HepG2 (cell line): ENCODE data around the gene PNKD. TPM values are rescaled to one million over a fixed set of nuclear protein-coding genes. Genes with fewer than 3 reads are reported as not detected.

Experiments used
- MXD4 ChIP-seq: IDR thresholded peaks from 2 replicates; pipeline ENCODE4 v1.6.1; 2016; ENCODE audit warnings: mild to moderate bottlenecking, missing biosample characterization, missing genetic modification reagents
- NFATC3 ChIP-seq: sonication (generic); formaldehyde crosslinking; IDR thresholded peaks from 2 replicates; pipeline ENCODE4 v1.5.1; 2020; ENCODE audit warnings: mild to moderate bottlenecking, missing genetic modification reagents
- TBX2 ChIP-seq: sonication (generic); formaldehyde crosslinking; IDR thresholded peaks from 2 replicates; pipeline ENCODE4 v1.5.0; 2020; ENCODE audit warnings: missing genetic modification reagents, mild to moderate bottlenecking, borderline replicate concordance
- ZNF766 ChIP-seq: sonication (generic); formaldehyde crosslinking; IDR thresholded peaks from 2 replicates; pipeline ENCODE4 v1.5.0; 2020; ENCODE audit warnings: missing genetic modification reagents, borderline replicate concordance
- ZZZ3 ChIP-seq: sonication (generic); formaldehyde crosslinking; IDR thresholded peaks from 2 replicates; pipeline ENCODE4 v1.4.0; 2020; ENCODE audit warnings: missing genetic modification reagents, mild to moderate bottlenecking, borderline replicate concordance
- polyA plus RNA-seq, 8 experiments: library from polyadenylated mRNA; depleted of rRNA in 3 of 8; stranded (reverse) in 7 of 8; unstranded in 1 of 8; fragments of >200 nt; fragmentation: Illumina TruSeq in 4 of 8; extraction: Trizol in 4 of 8; gene quantifications; 2 replicates each; pipeline versions ENCODE4 v1.2.1 to v1.2.3, GENCODE V29; 2011 to 2016; ENCODE audit warnings: low read depth in 4 of 8, missing spikeins in 1 of 8, mixed read lengths in 1 of 8; ENCODE audit not compliant: insufficient read depth in 1 of 8
- total RNA-seq, 5 experiments: library from RNA; depleted of rRNA; stranded (reverse); fragments of >200 nt; fragmentation: Illumina TruSeq; extraction: Trizol; gene quantifications; 2 replicates each; pipeline ENCODE4 v1.2.3, GENCODE V29; 2016; ENCODE audit warnings: low read depth in 1 of 5
- TF ChIP-seq, protein P1 (sequence below): sonication (generic); formaldehyde crosslinking; IDR thresholded peaks from 2 replicates; pipeline ENCODE4 v1.4.0; 2020; ENCODE audit warnings: missing genetic modification reagents, borderline replicate concordance
- TF ChIP-seq, protein P2 (sequence below): sonication (generic); formaldehyde crosslinking; IDR thresholded peaks from one replicate; pipeline ENCODE4 v1.5.1; 2020; ENCODE audit warnings: mild to moderate bottlenecking, missing genetic modification reagents; ENCODE audit errors: not compliant biosample characterization
- TF ChIP-seq, protein P3 (sequence below): sonication (generic); formaldehyde crosslinking; IDR thresholded peaks from 2 replicates; pipeline ENCODE4 v1.5.1; 2020; ENCODE audit warnings: missing genetic modification reagents, mild to moderate bottlenecking, borderline replicate concordance
- TF ChIP-seq, protein P4 (sequence below): sonication (generic); formaldehyde crosslinking; IDR thresholded peaks from 2 replicates; pipeline ENCODE4 v1.5.1; 2020; ENCODE audit warnings: missing genetic modification reagents, mild to moderate bottlenecking, borderline replicate concordance

PNKD gene
- total and polyA plus RNA-seq, 2 of the 13 experiments (the other 11 are each of a cell fraction or from before 2014, with no cell fraction given) = 55.9 to 80.4 TPM

DNA sequence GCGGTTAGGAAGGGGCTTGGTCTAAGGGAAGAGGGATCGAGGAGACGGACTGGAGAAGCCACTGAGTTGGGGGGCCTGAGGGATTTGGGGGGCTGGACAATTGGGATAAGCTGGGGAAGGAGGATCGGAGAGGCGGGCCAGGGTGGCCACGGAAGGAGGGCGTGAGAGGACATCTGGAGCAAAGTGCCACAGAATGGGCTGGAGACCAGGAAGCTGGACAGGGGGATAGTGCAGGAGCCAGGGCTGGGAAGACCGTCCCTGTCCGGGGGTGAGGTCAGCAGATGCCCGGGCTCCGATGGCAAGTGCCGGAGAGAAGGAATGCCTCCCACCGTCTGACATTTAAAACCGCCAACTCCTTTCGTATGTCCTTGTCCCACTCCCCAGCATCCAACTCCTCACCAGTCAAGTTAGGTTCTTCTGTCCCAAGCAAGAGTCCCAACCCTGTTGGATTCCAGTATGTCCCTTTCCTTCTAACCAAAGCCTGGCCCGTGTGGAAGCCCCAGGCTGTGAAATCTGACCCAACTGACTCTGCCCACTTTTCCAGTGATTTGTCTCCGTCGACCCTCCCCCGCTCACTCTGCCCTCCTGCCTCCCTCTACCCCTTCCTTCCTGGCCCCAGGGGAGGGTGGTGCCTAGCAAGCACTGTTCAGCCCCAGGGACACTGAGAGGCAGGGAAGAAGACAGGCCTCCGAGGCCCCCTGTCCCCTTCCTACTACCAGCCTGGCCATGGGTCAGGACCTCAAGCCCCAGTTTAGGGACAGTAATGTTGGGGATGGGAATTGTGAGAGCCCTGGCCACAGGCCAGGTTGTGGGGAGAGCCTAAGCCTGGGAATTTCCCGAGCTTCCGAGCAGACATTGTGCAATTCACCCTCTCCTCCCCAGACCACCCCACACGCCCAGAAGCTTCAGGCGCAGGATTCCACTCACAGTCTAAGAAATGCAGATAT is 53.5 kb downstream of the PNKD start (continued):
- TF ChIP-seq, protein P1, sequence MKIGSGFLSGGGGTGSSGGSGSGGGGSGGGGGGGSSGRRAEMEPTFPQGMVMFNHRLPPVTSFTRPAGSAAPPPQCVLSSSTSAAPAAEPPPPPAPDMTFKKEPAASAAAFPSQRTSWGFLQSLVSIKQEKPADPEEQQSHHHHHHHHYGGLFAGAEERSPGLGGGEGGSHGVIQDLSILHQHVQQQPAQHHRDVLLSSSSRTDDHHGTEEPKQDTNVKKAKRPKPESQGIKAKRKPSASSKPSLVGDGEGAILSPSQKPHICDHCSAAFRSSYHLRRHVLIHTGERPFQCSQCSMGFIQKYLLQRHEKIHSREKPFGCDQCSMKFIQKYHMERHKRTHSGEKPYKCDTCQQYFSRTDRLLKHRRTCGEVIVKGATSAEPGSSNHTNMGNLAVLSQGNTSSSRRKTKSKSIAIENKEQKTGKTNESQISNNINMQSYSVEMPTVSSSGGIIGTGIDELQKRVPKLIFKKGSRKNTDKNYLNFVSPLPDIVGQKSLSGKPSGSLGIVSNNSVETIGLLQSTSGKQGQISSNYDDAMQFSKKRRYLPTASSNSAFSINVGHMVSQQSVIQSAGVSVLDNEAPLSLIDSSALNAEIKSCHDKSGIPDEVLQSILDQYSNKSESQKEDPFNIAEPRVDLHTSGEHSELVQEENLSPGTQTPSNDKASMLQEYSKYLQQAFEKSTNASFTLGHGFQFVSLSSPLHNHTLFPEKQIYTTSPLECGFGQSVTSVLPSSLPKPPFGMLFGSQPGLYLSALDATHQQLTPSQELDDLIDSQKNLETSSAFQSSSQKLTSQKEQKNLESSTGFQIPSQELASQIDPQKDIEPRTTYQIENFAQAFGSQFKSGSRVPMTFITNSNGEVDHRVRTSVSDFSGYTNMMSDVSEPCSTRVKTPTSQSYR = peak; percentile 73
- TF ChIP-seq NFATC3 (CRISPR knock-in tag) = no peak
- TF ChIP-seq, protein P2, sequence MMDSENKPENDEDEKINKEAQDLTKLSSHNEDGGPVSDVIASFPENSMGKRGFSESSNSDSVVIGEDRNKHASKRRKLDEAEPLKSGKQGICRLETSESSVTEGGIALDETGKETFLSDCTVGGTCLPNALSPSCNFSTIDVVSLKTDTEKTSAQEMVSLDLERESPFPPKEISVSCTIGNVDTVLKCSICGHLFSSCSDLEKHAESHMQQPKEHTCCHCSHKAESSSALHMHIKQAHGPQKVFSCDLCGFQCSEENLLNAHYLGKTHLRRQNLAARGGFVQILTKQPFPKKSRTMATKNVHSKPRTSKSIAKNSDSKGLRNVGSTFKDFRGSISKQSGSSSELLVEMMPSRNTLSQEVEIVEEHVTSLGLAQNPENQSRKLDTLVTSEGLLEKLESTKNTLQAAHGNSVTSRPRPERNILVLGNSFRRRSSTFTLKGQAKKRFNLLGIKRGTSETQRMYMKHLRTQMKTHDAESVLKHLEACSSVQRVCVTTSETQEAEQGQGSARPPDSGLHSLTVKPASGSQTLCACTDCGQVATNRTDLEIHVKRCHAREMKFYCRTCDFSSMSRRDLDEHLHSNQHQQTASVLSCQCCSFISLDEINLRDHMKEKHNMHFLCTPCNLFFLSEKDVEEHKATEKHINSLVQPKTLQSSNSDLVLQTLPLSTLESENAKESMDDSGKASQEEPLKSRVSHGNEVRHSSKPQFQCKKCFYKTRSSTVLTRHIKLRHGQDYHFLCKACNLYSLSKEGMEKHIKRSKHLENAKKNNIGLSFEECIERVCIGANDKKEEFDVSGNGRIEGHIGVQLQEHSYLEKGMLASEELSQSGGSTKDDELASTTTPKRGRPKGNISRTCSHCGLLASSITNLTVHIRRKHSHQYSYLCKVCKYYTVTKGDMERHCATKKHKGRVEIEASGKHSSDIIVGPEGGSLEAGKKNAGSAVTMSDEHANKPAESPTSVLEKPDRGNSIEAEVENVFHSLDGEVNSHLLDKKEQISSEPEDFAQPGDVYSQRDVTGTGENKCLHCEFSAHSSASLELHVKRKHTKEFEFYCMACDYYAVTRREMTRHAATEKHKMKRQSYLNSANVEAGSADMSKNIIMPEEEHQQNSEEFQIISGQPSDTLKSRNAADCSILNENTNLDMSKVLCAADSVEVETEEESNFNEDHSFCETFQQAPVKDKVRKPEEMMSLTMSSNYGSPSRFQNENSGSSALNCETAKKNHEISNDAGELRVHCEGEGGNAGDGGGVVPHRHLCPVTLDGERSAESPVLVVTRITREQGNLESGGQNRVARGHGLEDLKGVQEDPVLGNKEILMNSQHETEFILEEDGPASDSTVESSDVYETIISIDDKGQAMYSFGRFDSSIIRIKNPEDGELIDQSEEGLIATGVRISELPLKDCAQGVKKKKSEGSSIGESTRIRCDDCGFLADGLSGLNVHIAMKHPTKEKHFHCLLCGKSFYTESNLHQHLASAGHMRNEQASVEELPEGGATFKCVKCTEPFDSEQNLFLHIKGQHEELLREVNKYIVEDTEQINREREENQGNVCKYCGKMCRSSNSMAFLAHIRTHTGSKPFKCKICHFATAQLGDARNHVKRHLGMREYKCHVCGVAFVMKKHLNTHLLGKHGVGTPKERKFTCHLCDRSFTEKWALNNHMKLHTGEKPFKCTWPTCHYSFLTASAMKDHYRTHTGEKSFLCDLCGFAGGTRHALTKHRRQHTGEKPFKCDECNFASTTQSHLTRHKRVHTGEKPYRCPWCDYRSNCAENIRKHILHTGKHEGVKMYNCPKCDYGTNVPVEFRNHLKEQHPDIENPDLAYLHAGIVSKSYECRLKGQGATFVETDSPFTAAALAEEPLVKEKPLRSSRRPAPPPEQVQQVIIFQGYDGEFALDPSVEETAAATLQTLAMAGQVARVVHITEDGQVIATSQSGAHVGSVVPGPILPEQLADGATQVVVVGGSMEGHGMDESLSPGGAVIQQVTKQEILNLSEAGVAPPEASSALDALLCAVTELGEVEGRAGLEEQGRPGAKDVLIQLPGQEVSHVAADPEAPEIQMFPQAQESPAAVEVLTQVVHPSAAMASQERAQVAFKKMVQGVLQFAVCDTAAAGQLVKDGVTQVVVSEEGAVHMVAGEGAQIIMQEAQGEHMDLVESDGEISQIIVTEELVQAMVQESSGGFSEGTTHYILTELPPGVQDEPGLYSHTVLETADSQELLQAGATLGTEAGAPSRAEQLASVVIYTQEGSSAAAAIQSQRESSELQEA = peak; percentile 60
- peak; percentile 75; the same call in 1 of the 2 replicates for TF ChIP-seq TBX2
- TF ChIP-seq MXD4 = peak; percentile 52; the same call in 1 of the 2 replicates
- TF ChIP-seq, protein P3, sequence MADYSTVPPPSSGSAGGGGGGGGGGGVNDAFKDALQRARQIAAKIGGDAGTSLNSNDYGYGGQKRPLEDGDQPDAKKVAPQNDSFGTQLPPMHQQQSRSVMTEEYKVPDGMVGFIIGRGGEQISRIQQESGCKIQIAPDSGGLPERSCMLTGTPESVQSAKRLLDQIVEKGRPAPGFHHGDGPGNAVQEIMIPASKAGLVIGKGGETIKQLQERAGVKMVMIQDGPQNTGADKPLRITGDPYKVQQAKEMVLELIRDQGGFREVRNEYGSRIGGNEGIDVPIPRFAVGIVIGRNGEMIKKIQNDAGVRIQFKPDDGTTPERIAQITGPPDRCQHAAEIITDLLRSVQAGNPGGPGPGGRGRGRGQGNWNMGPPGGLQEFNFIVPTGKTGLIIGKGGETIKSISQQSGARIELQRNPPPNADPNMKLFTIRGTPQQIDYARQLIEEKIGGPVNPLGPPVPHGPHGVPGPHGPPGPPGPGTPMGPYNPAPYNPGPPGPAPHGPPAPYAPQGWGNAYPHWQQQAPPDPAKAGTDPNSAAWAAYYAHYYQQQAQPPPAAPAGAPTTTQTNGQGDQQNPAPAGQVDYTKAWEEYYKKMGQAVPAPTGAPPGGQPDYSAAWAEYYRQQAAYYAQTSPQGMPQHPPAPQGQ (CRISPR knock-in tag) = no peak
- no peak for TF ChIP-seq ZNF766
- TF ChIP-seq ZZZ3 (CRISPR knock-in tag) = no peak
- TF ChIP-seq, protein P4, sequence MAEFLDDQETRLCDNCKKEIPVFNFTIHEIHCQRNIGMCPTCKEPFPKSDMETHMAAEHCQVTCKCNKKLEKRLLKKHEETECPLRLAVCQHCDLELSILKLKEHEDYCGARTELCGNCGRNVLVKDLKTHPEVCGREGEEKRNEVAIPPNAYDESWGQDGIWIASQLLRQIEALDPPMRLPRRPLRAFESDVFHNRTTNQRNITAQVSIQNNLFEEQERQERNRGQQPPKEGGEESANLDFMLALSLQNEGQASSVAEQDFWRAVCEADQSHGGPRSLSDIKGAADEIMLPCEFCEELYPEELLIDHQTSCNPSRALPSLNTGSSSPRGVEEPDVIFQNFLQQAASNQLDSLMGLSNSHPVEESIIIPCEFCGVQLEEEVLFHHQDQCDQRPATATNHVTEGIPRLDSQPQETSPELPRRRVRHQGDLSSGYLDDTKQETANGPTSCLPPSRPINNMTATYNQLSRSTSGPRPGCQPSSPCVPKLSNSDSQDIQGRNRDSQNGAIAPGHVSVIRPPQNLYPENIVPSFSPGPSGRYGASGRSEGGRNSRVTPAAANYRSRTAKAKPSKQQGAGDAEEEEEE (CRISPR knock-in tag) = peak; percentile 95; the same call in 1 of the 2 replicates
